Adrenal gland (tissue), 12 donors: ENCODE data around the gene TMC1. TPM values are rescaled to one million over a fixed set of nuclear protein-coding genes. Genes with fewer than 3 reads are reported as not detected.
A peak's percentile ranks its signal among the peaks of the same experiment; 100 is the strongest.

Experiments
- DNase-seq, 7 donors: peaks; one replicate each; pipeline ENCODE4 v3.0.0-alpha.2; 2019 to 2020
- H3K27ac ChIP-seq, 5 donors: fragments of 200-600 bp; sonication (generic) in 4 of 5; 1 replicate in 3 of 5; 2 replicates in 2 of 5; pipeline versions ENCODE4 v1.5.1 to v1.8.0; 2016 to 2020; ENCODE audit warnings: mild to moderate bottlenecking in 1 of 5
- H3K27me3 ChIP-seq: fragments of 200-600 bp; 2 replicates; pipeline ENCODE4 v1.8.0; 2021
- H3K36me3 ChIP-seq, 2 donors: fragments of 200-600 bp; replicated peaks in 1 of 2; 1 replicate in 1 of 2; 2 replicates in 1 of 2; pipeline versions ENCODE4 v1.5.1 to v1.8.0; 2018 to 2022
- H3K4me1 ChIP-seq, 2 donors: fragments of 200-600 bp; replicated peaks in 1 of 2; 1 replicate in 1 of 2; 2 replicates in 1 of 2; pipeline versions ENCODE4 v1.5.1 to v1.8.0; 2018 to 2021
- H3K4me3 ChIP-seq, 4 donors: fragments of 200-600 bp; sonication (generic) in 3 of 4; one replicate each; pipeline ENCODE4 v1.5.1; 2016 to 2018
- H3K9me3 ChIP-seq, 3 donors: fragments of 200-600 bp; sonication (generic) in 1 of 3; replicated peaks in 1 of 3; 1 replicate in 2 of 3; 2 replicates in 1 of 3; pipeline versions ENCODE4 v1.5.1 to v1.8.0; 2016 to 2021
- CTCF ChIP-seq, 6 experiments: fragments of 450-650 bp in 4 of 6; fragments of 200-600 bp in 2 of 6; sonication (generic) in 1 of 6; IDR thresholded peaks; 1 replicate in 5 of 6; 2 replicates in 1 of 6; pipeline versions ENCODE4 v1.5.1 to v1.8.0; 2016 to 2021; ENCODE audit warnings: antibody characterized with exemption in 6 of 6, mild to moderate bottlenecking in 2 of 6, moderate library complexity in 1 of 6
- POLR2A ChIP-seq, 2 donors: fragments of 450-650 bp; IDR thresholded peaks; one replicate each; pipeline ENCODE4 v1.6.1; 2017; ENCODE audit warnings: antibody characterized with exemption in 2 of 2, mild to moderate bottlenecking in 2 of 2, moderate library complexity in 1 of 2
- WGBS, 4 donors: extraction: QIAGEN DNeasy Blood & Tissue Kit in 2 of 4; methylation state at CpG; one replicate each; pipeline versions ENCODE4 v1.1.5 to v1.1.7; 2013 to 2017; 5-methylcytosine and 5-hydroxymethylcytosine counted together
- intact Hi-C, 2 donors: fragments of 100-400 bp; cut with DNase I; formaldehyde crosslinking; loops; one replicate each; pipeline versions ENCODE4 v1.14.1 to v1.15.0; 2022 to 2023
- polyA plus RNA-seq, 3 donors: library from polyadenylated mRNA; stranded (reverse); fragments of 200-250 nt in 2 of 3; fragments of 350-450 nt in 1 of 3; fragmentation: Illumina TruSeq in 1 of 3; extraction: RNeasy Lipid Tissue Mini Kit (QIAGEN cat#74804) in 1 of 3; gene quantifications; one replicate each; pipeline ENCODE4 v1.2.3, GENCODE V29; 2013 to 2014
- total RNA-seq, 9 donors: library from RNA; depleted of rRNA in 4 of 9; stranded (reverse); fragments of >200 nt in 4 of 9; fragments of 120-200 nt in 1 of 9; fragmentation: NEBNext Ultra II Directional in 1 of 9; extraction: Animal tissue kit (Norgen Biotek cat#: 25700) in 1 of 9; gene quantifications; one replicate each; pipeline versions ENCODE4 v1.1.0 to v1.2.4, GENCODE V29; 2013 to 2023
- donor health status: healthy with polysubstance abuse.
- donor health status: Bipolar disorder and iron deficiency.
- donor health status: DM: yes; HTN: yes; CAD: no.
- donor health status: DM: no; HTN: no; CAD: no.
- donor health status: DM: no; HTN: no; CAD: no.
- donor health status: DM: yes; HTN: yes; CAD: no.

Gene TMC1
- total and polyA plus RNA-seq, 12 donors: 0.22 to 1.5 (median 0.50) TPM; not detected in 7

- Histone ChIP-seq H3K27me3 (no peaks in the 10 kb centered on the region), H3K9me3 (no peaks in the 10 kb centered on the region), H3K4me3 (no peak overlapping the region), H3K27ac (no peak overlapping the region), H3K36me3 (no peaks in the 10 kb centered on the region), H3K4me1 (no peaks in the 10 kb centered on the region)
- intact Hi-C loops: loop anchor here in 1 of 2 donors (10.0 kb wide), 1 partner anchor 212 kb away; no protein-coding TSS in a partner anchor
- TF ChIP-seq CTCF (IDR thresholded peaks at IDR 0.05) (no peak), POLR2A (IDR thresholded peaks at IDR 0.05) (no peak)
- DNase-seq: peak in 4 of 7 donors; percentile 22 to 54 (median 40)
- 74 to 85% (median 78%) methylated on average over 5 of the region's 5 CpGs for WGBS, 4 donors
Observed at GRCh38 chr9:72586388-72587130, 65.2 kb downstream of the TMC1 start.

GRCh38 chr9:72588336-72588735, 66.9 kb downstream of the TMC1 start:
- intact Hi-C loops: loop anchor here in 1 of 2 donors (10.0 kb wide), 1 partner anchor 214 kb away; no protein-coding TSS in a partner anchor

GRCh38 chr9:72589667-72590521, 68.5 kb downstream of the TMC1 start:
- H3K36me3 ChIP-seq: no peaks in the 10 kb centered on the region
- intact Hi-C loops: loop anchor here (5.0 to 10.0 kb wide), 4 partner anchors 215 to 315 kb away; no protein-coding TSS in a partner anchor
- H3K27me3 ChIP-seq: no peaks in the 10 kb centered on the region
- WGBS, 4 donors: 29 to 47% (median 37%) methylated on average over 2 of the region's 2 CpGs
- no peaks in the 10 kb centered on the region for H3K9me3 ChIP-seq
- TF ChIP-seq CTCF (IDR thresholded peaks at IDR 0.05): no peak
- TF ChIP-seq POLR2A (IDR thresholded peaks at IDR 0.05): no peak
- no peak overlapping the region for H3K27ac ChIP-seq
- no peak for DNase-seq
- no peaks in the 10 kb centered on the region for H3K4me1 ChIP-seq
- H3K4me3 ChIP-seq: no peak overlapping the region

More at GRCh38 chr9:72588336-72588735, 66.9 kb downstream of the TMC1 start:
- no peaks in the 10 kb centered on the region for H3K27me3 ChIP-seq
- no peak for TF ChIP-seq CTCF (IDR thresholded peaks at IDR 0.05)
- H3K4me3 ChIP-seq: no peak overlapping the region
- H3K27ac ChIP-seq: no peak overlapping the region
- no peaks in the 10 kb centered on the region for H3K4me1 ChIP-seq
- DNase-seq: no peak
- no peaks in the 10 kb centered on the region for H3K9me3 ChIP-seq
- H3K36me3 ChIP-seq: no peaks in the 10 kb centered on the region

GRCh38 chr9:72590824-72591223, 69.4 kb downstream of the TMC1 start:
- Histone ChIP-seq H3K4me1 (no peaks in the 10 kb centered on the region), H3K4me3 (no peak overlapping the region), H3K9me3 (no peaks in the 10 kb centered on the region), H3K27ac (no peak overlapping the region), H3K36me3 (no peaks in the 10 kb centered on the region), H3K27me3 (no peaks in the 10 kb centered on the region)
- WGBS, 4 donors: 83 to 92% (median 88%) methylated on average over 3 of the region's 3 CpGs
- TF ChIP-seq CTCF (IDR thresholded peaks at IDR 0.05) (no peak), POLR2A (IDR thresholded peaks at IDR 0.05) (no peak)
- intact Hi-C loops: loop anchor here (5.0 to 10.0 kb wide), 3 partner anchors 236 to 316 kb away; no protein-coding TSS in a partner anchor
- DNase-seq: no peak
